Measurements from ENCODE around the gene INAVA. TPM values are rescaled to one million over a fixed set of nuclear protein-coding genes. Genes with fewer than 3 reads are reported as not detected.
A peak's percentile ranks its signal among the peaks of the same experiment; 100 is the strongest.

INAVA gene
- total RNA-seq, 1 experiment from 2014 or later: 36.8 TPM

- no peak overlapping the region for H2BK12ac ChIP-seq (ENCODE audit: insufficient read length, low read depth, low read length)
- H3K4ac ChIP-seq (ENCODE audit: low read depth, low read length): no peak overlapping the region
- H3K18ac ChIP-seq (ENCODE audit: insufficient read length, low read depth, low read length): no peak overlapping the region
- no peak overlapping the region for H3K14ac ChIP-seq (ENCODE audit: insufficient read depth, low read length)
- no peak overlapping the region for H3T11ph ChIP-seq (ENCODE audit: low read length)
- no CpG with 5 or more reads among the region's 3 CpGs for WGBS (ENCODE audit: extremely low coverage, insufficient read length, low lambda C conversion rate)
- H2AFZ ChIP-seq (ENCODE audit: low read length): no peak overlapping the region
- Mint-ChIP-seq H3K4me1 (peaks cover 17 to 26% of the 10 kb centered on the region in 2 experiments), H3K9me3 (no peaks in the 10 kb centered on the region), H3K27me3 (ENCODE audit: low read depth) (no peaks in the 10 kb centered on the region), H3K27ac (no peak overlapping the region), H3K36me3 (ENCODE audit: insufficient read depth in 1 of 3, low read depth in 3 of 3) (no peaks in the 10 kb centered on the region), H3K4me3 (no peak overlapping the region)
- H3K23me2 ChIP-seq (ENCODE audit: insufficient read length, low read depth, low read length, poor library complexity, severe bottlenecking): no peaks in the 10 kb centered on the region
- H3K79me1 ChIP-seq (ENCODE audit: insufficient read depth, low read depth, low read length, poor library complexity, severe bottlenecking): no peaks in the 10 kb centered on the region
- H4K8ac ChIP-seq (replicated peaks; ENCODE audit: insufficient read length, low read depth, low read length): no peak overlapping the region
- H3K23ac ChIP-seq (ENCODE audit: insufficient read length, low read depth, low read length): no peak overlapping the region
- H3K27me3 ChIP-seq (ENCODE audit: insufficient read depth, low read length): no peaks in the 10 kb centered on the region
- H2BK5ac ChIP-seq (ENCODE audit: insufficient read length, low read length): no peak overlapping the region
- H3K79me2 ChIP-seq (ENCODE audit: insufficient read depth, low read length): no peaks in the 10 kb centered on the region
- no peaks in the 10 kb centered on the region for H3K9me3 ChIP-seq (ENCODE audit: control insufficient read depth, low read depth, low read length)
- H2BK15ac ChIP-seq (ENCODE audit: low read depth, low read length): no peak overlapping the region
- TF ChIP-seq CTCF (conservative IDR thresholded peaks at IDR 0.05): no peak
- H3K4me2 ChIP-seq (ENCODE audit: insufficient read depth, insufficient read length, low read length): no peak overlapping the region
- H2BK120ac ChIP-seq (ENCODE audit: low read depth, low read length, poor library complexity, severe bottlenecking): no peak overlapping the region
- H4K91ac ChIP-seq (ENCODE audit: insufficient read length, low read depth, low read length): no peak overlapping the region
- H3K4me1 ChIP-seq (ENCODE audit: insufficient read depth, low read length): no peaks in the 10 kb centered on the region
- no peak overlapping the region for H2AK5ac ChIP-seq (ENCODE audit: insufficient read length, low read length)
- DNase-seq: peak; percentile 14
- H4K5ac ChIP-seq (ENCODE audit: insufficient read length, low read depth, low read length): no peak overlapping the region
- H3K56ac ChIP-seq (ENCODE audit: insufficient read length, low read depth, low read length): no peak overlapping the region
- no peak overlapping the region for H3K27ac ChIP-seq (ENCODE audit: insufficient read length, low read depth, low read length)
- H4K20me1 ChIP-seq (ENCODE audit: control insufficient read depth, insufficient read depth, insufficient read length): no peaks in the 10 kb centered on the region
- no peak overlapping the region for H2BK20ac ChIP-seq (ENCODE audit: low read depth, low read length, poor library complexity, severe bottlenecking)
- no peak overlapping the region for H3K9ac ChIP-seq (ENCODE audit: extremely low read depth, insufficient read length, low read length)
Measured at GRCh38 chr1:200883118-200883517, 11.6 kb upstream of the INAVA start.

Data from H9 (cell line).